Coronary artery (tissue), 2 donors: ENCODE results near the gene PGS1.
A peak's percentile ranks its signal among the peaks of the same experiment; 100 is the strongest.

Experiments
- DNase-seq: peaks from one replicate; pipeline ENCODE4 v3.0.0-alpha.2; 2017; ENCODE audit warnings: low spot score
- H3K27ac ChIP-seq, 2 donors: fragments of 200-600 bp; sonication (generic); one replicate each; pipeline ENCODE4 v1.5.1; 2016 to 2019
- H3K4me3 ChIP-seq: fragments of 200-600 bp; sonication (generic); 2 replicates; pipeline ENCODE4 v1.5.1; 2016; ENCODE audit warnings: mild to moderate bottlenecking, moderate library complexity
- TF ChIP-seq, protein P1 (sequence below): fragments of 200-600 bp; sonication (generic); IDR thresholded peaks from one replicate; pipeline ENCODE4 v1.5.1; 2019; ENCODE audit warnings: antibody characterized with exemption

PGS1 gene

DNA sequence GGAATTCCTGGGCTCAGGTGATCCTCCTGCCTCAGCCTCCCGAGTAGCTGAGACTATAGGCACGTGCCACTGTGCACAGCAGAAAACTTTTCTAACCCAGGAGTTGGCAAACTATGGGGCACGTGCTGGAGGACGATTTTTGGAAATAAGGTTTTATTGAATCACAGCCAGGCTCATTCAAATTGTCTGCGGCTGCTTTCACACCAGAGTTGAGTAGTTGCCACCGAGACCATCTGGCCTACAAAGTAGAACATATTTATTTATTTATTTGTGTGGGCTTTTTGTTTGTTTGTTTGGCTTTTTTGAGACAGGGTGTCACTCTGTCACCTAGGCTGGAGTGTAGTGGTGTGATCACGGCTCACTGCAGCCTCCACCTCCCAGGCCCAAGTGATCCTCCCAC lies 7.4 kb upstream of the PGS1 start:
- no peak for DNase-seq
- H3K4me3 ChIP-seq: no peak overlapping the region
- TF ChIP-seq, protein P1, sequence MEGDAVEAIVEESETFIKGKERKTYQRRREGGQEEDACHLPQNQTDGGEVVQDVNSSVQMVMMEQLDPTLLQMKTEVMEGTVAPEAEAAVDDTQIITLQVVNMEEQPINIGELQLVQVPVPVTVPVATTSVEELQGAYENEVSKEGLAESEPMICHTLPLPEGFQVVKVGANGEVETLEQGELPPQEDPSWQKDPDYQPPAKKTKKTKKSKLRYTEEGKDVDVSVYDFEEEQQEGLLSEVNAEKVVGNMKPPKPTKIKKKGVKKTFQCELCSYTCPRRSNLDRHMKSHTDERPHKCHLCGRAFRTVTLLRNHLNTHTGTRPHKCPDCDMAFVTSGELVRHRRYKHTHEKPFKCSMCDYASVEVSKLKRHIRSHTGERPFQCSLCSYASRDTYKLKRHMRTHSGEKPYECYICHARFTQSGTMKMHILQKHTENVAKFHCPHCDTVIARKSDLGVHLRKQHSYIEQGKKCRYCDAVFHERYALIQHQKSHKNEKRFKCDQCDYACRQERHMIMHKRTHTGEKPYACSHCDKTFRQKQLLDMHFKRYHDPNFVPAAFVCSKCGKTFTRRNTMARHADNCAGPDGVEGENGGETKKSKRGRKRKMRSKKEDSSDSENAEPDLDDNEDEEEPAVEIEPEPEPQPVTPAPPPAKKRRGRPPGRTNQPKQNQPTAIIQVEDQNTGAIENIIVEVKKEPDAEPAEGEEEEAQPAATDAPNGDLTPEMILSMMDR: no peak
- H3K27ac ChIP-seq: no peak overlapping the region

DNA sequence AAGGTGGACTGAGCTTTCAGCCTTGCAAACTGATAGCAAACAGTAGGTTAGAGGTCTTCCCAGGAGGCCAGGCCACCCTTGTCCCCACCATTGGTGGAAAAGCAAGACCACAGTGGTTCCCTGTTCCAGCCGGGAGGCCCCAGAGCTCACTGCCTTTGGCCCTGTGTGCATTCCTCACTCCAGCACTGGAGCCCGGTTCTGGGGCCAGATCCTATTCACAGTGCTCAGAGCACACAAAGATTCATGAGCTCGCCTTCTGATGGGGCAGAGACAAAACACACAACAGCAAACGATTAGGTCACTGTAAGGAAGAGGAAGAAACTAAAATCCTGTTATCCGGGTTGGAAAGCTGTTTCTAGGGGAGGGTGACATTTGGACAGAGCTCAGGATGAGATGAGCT lies 5.6 kb upstream of the PGS1 start:
- DNase-seq: no peak
- TF ChIP-seq, protein P1: no peak
- H3K27ac ChIP-seq: no peak overlapping the region
- H3K4me3 ChIP-seq: no peak overlapping the region

DNA sequence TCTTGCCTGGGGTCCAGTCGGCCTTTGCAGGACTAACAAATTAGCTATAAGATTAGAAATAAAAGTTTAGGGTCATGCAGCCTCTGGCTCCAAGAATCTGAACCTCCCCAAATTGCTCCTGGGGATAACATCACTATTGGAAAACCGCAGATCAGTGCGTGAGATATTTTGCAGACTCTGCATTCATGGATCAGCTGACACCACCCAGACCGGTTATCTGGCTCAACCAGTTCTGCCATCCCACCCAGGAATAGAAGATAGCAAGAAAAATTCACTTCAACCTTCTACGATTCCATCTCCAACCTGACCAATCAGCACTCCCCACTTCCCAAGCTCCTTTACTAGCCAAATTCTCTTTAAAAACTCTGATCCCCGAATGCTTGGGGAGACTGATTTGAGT lies 4.3 kb upstream of the PGS1 start:
- no peak overlapping the region for H3K4me3 ChIP-seq
- DNase-seq: no peak
- peak overlapping the region in 1 of 2 donors; percentile 76 for H3K27ac ChIP-seq
- TF ChIP-seq, protein P1: no peak

DNA sequence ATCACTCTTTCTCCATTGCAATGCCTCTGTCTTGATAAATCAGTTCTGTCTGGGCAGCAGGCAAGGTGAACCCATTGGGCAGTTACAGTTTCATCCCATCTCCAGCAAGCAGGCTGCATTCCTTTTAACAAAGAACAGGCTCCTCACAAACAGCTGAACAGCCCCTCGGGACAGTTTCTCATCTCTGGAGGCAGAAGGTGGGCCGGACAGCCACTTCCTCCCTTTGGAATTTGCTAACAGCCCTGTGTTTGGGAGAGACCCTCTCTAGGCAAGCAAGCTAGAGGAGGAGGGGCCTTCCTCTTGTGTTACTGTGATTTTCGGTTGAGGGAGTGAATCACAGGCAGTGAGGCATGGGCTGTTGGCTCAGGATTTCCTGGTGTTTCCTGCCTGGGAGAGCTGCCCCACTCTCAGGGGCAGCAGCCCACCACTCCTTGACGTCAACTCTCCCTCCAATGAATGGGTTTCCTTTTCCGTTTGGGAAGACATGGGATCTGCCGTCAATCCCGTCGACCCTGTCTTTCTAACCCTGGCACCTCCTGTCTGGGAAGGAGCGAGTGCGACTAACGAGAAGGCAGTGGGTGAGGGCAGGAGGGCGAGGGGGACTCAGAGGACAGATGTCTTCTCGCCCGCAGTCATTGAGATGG lies 3.7 kb upstream of the PGS1 start:
- TF ChIP-seq, protein P1: no peak
- Histone ChIP-seq H3K4me3 (no peak overlapping the region), H3K27ac (peak overlapping the region in 1 of 2 donors; percentile 76)
- DNase-seq: no peak

DNA sequence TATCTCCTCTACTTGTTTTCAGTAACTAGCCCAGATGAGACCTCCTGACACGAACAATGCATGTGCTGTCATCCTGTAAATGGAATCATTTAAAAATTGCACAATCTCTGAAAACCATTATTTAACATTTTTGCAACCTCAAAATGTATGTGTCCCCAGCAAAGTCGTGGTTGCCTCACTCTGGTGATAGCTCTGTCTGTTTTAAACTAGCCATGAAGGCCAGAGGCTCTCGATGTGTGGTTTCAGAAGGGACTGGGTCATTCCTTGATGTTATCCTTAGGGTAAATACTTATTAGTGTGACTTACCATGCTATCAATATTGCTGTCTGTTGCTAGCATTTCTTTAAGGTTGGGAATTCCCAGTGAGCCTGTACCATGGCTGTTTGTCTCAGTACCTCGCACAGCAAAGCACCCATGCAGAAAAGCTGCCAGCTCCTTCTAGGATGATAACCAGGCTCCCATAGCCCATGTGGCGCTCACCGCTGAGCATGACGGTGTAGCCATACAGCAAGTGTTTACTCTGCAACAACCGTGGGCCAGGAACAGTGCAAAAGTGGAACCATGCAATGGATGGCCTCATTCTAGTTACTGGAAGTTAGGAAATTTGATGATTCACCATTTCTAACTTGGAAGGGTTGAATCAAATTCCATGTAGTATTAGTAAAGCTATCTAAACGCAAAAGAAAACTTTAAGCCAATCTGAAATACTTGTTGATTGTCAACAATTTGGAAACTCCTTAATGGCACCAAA lies 2.9 kb upstream of the PGS1 start:
- TF ChIP-seq, protein P1: no peak
- Histone ChIP-seq H3K4me3 (peak overlapping the region; percentile 14), H3K27ac (peak overlapping the region; percentile 16 to 76)
- no peak for DNase-seq

DNA sequence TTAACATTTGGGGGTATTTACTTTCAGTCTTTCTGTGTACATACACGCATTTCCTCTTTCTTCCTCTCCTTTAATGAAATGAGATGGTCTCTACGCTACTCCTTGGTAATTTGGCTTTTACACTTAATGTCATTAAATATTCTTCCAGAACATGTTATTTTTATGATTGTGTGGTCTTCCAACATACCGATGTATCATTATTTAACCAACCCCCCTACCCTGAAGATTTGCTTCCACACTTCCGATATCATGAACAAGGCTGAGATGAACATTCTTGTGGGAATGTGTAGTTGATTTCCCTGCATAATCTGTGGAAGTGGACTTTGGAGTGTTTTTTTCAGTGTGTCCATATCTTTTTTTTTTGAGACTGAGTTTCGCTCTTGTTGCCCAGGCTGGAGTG lies 2.3 kb upstream of the PGS1 start:
- DNase-seq: no peak
- H3K4me3 ChIP-seq: no peak overlapping the region
- peak overlapping the region; percentile 16 to 76 for H3K27ac ChIP-seq
- TF ChIP-seq, protein P1: no peak

DNA sequence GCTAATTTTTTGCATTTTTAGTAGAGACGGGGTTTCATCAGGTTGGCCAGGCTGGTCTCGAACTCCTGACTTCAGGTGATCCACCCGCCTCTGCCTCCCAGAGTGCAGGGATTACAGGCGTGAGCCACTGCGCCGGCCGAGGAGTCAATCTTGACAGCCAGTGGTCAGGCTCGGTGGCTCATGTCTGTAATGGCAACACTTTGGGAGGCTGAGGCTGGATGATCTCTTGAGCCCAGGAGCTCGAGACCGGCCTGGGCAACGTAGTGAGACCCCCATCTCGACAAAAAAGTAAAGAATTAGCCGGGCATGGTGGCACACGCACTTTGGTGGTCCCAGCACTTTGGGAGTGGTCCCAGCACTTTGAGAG lies 608 bp upstream of the PGS1 start:
- TF ChIP-seq, protein P1: no peak
- Histone ChIP-seq H3K27ac (peak overlapping the region; percentile 83 to 92), H3K4me3 (peak overlapping the region; percentile 93)
- no peak for DNase-seq
